HG03135 (cell line): ENCODE measurements around the gene MRPL10.

Experiments used
- ATAC-seq: cut with Tn5 transposase; IDR thresholded peaks from one replicate; pipeline ENCODE4 v1.9.1; 2021; ENCODE audit warnings: mild to moderate bottlenecking, moderate library complexity; ENCODE audit not compliant: unreplicated experiment

Gene MRPL10

DNA sequence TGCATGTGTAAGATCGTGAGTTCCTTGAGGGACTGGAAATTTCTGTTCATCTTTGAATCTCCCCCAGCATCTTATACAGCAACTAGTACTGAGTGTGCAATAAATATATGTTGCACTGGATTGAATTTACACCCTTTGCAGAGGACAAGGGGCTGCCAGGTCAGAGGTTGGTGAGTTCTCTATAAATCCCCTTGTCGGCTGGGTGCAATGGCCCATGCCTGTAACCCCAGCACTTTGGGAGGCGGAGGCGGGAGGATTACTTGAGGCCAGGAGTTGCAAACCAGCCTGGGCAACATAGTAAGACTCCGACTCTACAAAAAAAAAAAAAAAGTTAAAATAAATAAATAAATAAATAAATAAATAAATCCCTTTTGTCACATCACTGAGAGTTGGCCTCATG lies 29.0 kb upstream of the MRPL10 start:
- no peak for ATAC-seq

DNA sequence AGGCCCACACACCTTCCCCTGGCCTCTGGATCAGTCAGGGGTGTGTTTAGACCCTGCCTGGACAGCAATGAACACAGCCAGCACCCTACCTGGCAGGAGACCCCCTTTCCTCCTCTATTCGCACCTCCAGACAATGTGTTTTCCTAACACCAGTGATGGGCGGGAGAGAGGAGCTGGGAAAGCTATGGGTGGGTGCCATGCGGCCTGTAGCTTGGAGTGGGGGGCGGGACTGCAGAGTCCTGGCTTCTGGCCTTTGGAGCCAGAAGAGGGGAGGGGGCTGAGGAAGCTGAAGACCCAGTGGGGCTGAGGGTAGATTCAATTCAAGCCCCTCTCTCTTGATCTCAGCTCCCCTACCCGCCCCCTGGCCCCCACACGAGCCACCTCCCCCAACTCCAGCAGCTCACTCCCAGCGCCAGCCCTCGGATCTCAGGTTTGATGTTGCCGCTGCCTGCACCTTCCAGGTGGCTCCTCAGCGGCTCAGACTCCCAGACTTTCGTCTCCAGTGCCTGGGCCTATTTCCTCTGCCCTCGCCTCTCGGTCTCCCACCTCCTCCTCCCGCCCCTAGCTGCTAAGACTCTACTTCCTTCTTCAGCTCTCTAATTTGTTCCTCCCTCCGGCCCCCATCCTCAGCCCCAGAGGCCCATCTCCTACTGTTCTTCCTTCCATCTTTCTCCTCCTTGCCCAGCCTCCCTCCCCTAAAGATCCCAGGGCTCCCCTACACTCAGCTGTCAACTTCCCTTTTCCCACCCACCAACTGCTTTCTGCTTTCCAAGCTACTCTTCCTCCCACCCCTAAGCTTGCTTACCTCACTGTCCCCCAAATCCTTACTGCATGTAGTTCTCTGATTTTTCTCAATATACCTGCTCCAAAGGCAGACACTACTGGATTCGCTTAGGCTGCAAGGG lies 26.5 kb upstream of the MRPL10 start:
- no peak for ATAC-seq

DNA sequence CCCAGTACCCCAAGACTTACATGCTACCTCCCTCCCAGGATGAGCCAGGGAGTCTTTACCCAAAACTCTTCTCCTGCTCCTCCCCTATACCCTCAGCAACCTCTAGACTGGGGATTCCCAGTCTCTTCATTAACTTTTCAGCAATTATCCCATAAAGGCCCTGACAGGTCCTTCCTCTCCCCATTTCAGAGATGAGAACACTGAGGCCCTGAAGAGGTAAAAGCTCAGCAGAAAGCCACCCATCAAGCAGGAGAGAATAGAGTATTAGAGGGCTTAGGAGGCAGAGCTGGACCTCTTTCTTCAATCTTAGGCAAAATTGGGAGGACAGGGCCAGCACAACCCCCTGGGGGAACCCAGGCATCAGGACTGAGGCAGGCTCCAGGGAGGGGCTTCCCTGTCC lies 25.5 kb upstream of the MRPL10 start:
- ATAC-seq = no peak

DNA sequence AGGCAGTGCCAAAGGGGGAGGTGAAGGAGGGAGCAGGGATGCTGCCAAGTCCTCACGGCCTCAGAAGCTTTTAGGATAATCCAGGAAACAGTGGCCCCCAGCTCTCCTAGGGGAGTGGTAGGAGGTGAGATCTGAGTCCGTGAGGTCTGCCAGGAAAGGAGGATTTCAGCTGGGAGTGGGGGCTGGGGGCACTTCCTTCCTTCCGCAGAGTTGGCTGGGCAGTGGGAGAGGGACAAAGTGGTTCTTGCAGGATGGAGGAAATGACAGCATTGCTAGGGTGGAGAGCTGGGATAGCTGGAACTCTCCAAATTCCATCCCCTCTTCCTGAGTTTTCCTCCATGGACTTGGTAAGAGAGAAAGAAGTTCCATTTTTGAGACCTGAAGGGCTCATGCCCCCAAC lies 24.4 kb upstream of the MRPL10 start:
- no peak for ATAC-seq

DNA sequence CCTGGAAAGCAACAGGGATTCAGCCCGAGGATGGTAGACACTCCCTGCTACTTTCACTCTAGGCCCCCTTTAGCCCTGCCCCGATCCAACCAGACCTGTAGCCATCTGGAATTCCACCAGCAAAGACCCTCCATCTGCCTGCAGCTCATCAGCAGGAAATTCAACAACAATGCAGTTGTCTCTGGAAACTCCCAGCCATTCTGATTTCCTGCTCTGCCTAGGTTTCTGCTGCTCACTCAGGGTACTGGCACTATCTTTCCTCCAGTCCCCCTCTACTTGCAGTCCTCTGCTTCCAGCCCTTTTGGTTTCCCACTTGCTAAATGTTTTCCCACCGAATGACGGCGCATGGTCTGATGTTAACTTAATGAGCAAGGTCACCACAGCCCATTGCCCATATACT lies 22.3 kb upstream of the MRPL10 start:
- no peak for ATAC-seq

DNA sequence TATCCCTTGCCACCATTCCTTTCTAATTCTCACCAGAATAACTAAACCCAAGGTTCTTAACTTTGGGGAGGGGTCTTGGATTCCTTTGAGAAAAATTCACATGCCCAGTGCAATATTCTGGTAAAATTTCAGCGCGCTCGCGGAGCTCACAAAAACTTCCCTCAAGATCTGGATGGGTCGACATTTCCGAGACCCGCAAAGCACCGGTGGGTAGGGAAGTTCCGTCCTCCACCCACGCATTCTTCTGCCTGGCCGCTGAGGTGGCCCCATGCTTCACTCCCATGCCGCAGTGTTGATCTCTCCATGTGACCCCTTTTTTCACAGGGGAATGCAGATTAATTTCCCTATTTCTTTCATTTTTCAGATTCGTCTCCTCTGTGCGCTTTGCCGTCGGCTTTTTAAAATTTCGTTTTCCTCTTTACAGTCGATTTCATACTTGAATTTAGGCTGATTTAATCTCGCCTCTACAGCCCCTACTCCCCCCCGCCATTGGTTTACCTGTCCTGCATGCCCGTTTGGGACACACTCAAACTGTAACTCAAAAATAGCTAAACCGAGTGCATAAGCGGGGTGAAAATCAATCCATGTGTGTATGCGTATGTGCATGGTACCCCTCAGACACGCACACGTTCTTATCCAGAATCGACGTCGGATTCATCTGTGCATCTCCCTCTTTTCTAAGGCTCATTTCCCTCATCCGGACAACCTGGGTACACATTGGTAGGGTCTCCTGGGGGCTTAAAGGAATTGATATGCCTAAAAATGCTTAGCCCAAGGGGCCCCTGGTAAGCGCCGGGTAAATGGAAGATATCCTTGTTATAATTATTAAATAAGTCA lies 21.0 kb upstream of the MRPL10 start:
- no peak for ATAC-seq

DNA sequence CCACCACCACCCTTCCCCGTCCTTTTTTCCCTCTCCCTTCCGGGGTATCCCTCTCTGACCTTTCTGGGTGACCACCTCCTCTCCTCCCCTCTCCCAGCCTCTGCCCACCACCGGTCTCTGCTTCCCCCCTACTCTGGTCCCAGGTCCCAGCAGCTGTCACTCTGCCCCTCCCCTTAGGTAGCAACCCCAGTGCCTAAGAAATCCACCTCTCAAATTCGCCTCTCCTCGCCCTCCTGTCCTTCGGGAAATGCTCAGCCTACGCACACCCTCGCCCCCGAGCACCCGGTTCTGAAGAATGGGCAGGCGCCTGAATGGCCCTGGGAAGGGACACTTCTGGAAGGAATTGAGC lies 20.4 kb upstream of the MRPL10 start:
- no peak for ATAC-seq

DNA sequence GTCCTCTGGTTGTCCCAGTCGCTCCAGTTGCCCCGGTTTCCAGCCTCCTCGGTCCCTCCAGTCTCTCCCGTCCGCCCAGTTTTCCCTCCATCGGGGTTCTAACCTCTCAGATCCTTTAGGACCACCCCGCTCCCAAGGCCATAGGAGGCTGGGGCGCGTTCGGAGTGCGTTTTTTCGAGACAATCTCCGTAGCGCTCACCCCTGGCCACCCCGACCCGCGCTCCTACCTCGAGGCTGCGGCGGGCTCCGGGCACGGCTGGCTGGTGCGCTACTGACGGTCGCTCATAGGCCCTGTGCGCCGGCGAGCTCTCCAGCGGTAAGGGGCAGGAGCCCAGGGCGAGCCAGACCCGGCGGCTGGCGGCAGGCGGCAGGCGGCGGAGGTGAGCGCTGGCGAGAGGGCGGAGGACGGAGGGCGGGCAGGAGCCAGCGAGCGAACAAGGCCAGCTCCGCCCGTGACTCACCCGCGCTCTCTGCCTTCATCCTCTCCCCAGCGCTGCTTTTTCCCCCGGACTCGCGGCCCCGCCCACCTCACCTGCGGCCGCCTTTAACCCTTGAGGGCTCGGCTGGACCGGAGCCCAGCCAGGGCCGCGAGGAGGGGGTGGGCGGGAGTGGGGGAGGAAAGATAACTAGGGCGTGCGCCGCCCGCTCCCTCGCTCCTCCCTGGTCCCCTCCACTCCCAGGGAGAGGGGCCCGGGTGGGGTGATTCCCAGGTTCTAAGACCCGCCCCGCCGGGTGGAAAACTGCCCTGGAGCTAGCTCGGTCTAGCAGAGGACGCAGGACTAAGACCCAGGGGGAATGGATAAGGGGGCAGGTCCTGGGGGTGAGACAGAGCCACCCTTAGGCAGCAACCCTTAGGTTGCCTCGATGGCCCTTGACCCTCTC lies 19.6 kb upstream of the MRPL10 start, which contains the start of gene SP6:
Gene SP6 (minus strand): TSS at position 472 of the 882 bp plus-strand sequence. CDS start 2,734 bp downstream, outside the sequence.
- ATAC-seq = no peak

DNA sequence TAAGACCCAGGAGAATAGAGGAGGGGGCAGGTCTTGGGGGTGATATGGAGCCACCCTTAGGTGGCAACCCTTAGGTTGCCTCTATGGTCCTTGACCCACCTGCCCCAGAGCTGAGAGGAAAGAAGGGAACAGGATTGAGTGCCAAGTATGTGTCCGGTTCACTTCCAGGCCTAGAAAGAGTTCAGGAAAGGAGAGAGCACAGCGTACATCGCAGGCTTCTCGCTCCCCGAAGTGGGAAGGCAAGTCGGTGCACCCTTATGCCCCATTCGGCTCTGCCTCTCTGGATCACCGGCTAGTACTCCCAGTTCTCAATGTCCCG lies 19.0 kb upstream of the MRPL10 start:
- no peak for ATAC-seq

DNA sequence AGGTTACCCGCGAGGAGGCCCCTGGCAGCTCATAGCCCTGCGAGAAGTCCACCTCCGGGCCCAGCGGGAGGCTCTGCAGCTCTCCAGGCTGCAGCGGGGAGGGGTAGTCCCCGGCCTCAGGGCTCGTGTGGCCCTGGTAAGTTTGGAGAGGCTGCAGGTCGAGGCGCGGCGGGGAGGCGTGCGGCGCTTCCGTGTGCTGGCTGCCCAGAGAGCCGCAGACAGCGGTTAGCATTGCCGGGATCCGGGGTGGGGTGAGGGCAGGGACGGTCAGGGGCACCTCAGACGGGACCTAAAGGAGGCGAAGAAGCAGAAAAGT lies 16.8 kb upstream of the MRPL10 start:
- ATAC-seq = no peak

DNA sequence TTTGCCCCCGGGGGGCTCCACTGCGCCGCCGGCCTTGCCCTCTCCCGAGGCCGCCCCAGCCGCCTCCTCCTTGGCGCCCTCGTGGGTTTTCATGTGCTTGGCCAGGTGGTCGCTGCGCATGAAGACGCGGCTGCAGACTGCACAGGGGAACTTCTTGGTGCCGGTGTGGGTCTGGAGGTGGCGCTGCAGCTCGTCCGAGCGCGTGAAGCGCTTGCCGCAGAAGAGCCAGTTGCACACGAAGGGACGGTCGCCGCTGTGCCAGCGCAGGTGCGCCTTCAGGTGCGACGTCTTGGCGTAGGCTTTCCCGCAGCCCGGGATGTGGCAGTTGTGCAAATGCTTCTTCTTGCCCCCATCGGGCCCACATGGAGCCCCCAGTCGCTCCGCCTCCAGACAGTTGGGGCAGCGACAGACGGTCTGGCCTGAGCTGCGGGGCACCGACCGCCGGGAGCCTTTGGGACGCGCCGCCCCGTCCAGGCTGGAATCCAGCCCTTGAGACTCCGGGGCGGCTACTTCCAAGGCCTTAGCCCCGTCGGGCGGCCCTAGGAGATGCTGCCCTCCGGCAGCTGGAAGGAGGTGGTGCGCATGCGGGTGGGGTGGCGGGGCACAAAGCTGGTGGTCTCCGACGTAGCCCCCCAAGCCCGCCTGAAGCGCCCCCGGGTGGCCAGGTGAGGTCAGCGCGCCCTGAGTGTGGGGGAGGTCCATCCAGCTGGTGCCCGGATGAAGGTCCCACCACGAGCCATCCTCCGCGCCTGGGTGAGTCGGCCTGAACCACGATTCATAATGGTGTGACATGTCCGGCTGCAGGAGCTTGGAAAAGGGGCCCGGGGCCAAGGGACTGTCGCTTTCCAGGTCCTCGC lies 16.2 kb upstream of the MRPL10 start:
- ATAC-seq = no peak

DNA sequence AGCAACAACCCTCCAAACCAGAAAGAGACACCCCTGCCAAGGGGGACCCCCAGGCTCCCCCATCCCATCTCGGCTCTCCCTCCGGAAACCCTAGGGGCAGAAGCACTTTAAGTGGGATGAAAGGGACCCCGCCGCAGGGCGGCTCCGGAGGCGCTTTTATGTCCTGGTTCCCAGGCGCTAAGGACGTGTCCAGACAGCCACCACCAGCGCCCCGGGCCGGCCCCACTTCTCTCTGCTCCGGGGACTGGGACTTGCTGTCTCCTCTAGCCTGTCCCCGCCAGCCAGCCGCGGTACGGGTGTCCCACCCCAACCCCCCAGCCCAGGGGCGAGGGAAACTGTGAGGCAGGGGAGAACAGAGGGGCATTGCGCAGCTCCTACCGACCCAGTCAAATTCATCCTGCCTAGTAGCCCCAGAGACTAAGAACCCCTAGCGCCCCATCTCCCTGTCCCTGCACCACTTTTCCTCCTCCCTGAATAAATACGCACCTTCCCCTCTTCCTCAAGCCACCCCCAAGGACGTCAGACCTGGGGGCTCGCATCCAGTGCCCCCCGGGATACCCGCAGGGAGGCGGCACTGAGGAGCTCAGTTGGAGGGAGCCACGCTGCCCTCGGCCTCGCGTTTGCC lies 15.5 kb upstream of the MRPL10 start:
- ATAC-seq = no peak

DNA sequence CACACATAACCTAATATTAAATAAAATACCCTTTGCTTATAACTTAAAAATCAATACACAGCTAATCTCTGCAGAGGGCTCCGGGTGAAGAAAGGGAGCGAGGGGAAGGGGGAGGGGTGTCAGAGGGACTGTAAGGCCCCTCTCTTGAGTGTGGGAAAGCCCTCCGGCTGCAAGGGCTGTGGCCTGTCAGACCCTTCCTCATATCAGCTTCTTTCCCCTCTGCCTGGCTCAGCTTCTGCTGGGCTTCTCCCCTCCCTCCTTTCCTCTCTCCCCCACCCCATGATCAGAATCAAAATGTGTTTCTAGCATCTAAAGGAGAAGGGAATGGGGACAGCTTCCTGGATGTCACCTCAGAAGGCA lies 14.4 kb upstream of the MRPL10 start:
- ATAC-seq = no peak

DNA sequence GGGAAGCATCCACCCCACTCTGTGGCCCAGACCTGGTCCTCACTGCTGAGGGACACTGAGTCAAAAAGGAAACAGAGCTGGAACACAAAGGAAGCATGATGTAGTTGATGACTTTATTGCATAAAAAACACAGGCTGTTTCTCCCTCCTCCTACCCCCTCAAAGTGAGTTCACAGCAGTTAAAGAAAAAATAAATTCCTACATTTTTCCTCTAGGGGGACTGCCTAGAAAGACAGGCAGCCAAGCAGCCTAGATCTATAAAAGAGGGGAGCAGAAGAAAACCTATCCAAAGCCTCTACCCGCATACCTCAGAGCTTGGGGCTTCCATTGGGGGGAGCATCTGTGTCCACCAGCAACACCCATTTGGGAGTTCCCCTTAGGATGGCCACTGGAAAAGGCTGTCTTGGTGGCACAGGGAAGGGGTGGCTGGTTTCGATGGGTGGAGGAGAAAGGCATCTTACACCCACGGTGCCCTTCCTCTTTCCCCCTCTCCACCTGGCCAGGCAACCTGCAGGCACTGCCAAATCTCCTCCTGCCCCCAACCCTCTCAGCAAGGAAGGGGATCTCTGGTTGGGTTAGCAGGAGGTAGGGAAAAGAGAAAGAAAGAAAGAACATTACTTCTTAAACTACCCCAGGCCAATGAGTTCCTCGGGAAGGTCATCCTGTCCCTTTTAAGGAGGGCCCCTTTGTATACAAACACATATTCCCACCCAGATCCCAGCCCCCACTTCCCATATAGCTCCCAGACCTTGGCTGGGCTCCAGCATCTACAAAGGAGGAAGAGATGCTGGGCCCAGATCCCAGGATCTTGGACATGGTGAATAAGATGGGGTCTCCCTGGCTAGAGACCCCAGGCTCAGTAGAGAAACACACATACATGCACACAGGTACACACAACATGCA lies 13.7 kb upstream of the MRPL10 start:
- ATAC-seq = no peak

DNA sequence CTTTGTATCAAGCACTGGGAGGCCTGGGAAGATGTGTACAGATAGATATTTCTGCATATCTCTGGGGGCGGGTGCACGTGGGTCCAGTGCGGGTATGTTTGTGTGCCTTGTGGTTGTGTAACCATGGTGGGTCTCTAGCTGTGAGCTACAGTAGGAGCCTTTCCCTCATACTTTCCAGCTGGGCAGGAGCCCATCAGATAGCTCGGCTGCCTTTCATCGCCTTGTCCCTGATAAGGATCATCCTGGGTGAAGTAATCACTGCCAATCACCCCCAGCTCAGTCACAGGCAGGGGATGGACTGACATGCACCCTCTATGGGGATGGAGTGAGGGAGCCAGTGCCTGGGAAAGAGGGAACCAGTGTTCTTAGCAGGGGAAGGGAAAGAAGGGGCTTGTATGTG lies 12.9 kb upstream of the MRPL10 start:
- no peak for ATAC-seq

DNA sequence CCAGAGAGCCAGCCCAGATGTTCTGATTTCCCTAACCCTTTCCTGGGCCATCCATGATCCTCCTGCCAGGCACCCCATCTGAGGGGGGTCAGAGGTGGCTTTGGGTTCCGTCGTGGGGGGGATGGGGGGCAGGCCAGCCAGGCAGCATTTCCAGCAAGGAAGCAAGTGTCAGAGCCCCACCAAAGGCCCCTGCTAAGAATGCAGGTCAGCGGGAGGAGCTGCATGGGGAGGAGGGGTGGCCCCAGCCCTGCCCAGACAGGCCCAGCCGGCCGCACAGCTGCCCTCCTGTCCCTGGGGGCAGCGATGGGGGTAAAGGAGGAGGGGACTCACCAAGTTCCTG lies 12.0 kb upstream of the MRPL10 start:
- ATAC-seq = no peak

DNA sequence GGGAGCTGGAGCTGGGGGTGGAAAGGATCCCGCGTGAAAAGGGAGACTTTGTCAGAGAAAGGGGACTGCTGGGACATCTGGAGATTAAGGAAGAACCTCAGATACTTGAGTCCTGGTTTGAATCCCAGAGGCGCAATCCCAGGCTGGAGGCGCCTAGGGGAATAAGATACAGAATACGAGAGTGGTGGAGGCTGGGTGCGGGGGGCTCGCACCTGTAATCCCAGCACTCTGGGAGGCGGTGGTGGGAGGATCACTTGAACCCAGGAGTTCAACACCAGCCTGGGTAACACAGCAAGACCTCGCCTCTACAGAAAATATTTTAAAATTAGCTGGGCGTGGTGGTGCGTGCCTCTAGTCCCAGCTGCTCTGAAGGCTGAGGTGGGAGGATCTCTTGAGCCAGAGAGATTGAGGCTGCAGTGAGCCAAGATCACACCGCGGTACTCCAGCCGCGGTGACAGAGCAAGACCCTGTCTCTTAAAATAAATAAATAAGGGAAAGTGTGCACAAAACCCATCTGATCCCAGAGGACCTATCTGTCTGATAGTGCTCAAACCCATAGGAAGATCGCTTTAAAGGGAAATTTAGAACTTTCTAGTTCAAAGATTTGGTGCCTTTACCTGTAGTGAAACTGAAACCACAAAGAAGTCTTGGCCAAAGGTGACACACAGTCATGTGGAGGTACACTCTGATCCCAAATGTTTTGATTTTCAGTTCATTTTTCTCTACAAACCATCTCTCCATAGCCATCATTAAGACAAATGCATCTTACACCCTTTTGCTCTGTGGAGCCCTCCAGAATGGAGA lies 10.3 kb upstream of the MRPL10 start:
- ATAC-seq = no peak

DNA sequence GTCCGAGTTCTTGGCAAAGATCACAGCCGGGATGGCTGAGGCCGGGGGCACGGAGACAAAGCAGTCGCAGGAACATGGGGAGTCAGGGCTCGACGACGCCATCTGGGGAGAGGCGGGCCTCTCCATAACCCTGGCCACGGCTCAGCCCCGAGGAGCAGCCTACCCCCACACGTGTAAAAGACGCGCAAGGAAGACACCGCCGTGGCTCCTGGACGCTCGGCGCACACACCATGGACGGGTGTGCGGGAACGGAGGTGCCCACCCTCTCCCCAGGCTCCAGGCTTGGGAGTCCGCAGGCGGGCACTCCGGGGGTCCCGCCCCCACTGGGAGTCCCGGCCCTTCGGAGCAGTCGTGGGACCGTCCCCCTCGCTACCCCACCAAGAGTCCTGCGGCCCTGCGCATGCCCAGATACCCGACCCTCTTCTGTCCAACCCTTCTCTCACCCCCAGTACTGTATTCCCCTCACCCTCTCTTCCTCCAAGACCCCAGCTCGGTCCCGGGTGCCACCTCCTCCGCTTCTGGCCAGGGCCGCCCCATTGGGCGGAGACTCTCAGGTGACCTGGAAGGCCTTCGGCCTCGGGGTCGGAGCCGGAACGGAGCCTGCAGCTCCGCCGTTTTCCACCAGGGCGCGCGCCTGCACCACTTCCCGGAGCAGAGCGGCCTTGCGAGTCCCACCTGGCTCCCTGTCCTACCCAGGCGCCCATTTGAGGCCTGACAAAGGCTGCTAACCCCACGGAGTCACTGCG lies 9.6 kb upstream of the MRPL10 start, which contains the start of gene SCRN2:
Gene SCRN2 (minus strand): TSS at position 532 of the 746 bp plus-strand sequence. CDS start 430 bp downstream, at position 102.
- peak; percentile 74 for ATAC-seq
